Mesothelial cell of epicardium (in vitro differentiated cells): ENCODE measurements around the gene SLC22A12. TPM values are rescaled to one million over a fixed set of nuclear protein-coding genes. Genes with fewer than 3 reads are reported as not detected.
"Not testable (repeated sequence)": the region's sequence is repeated elsewhere in the genome, so short reads cannot be mapped to it uniquely, and the experiment has no call there.

Experiments
- DNase-seq, 2 experiments: peaks; one replicate each; pipeline ENCODE4 v3.0.0; 2021; ENCODE audit warnings: low spot score in 2 of 2; ENCODE audit not compliant: unreplicated experiment in 2 of 2
- H3K27ac Mint-ChIP-seq: 2 replicates; pipeline ENCODE4 v1.8.0; 2021; ENCODE audit warnings: mixed read lengths
- H3K27me3 Mint-ChIP-seq: 2 replicates; pipeline ENCODE4 v1.8.0; 2021; ENCODE audit warnings: low read depth, mixed read lengths
- H3K36me3 Mint-ChIP-seq: 2 replicates; pipeline ENCODE4 v1.8.0; 2021; ENCODE audit warnings: mixed read lengths
- H3K4me1 Mint-ChIP-seq: 2 replicates; pipeline ENCODE4 v1.8.0; 2021; ENCODE audit warnings: mixed read lengths
- H3K4me3 Mint-ChIP-seq: 2 replicates; pipeline ENCODE4 v1.8.0; 2021; ENCODE audit warnings: mild to moderate bottlenecking, moderate library complexity, mixed read lengths
- H3K9me3 Mint-ChIP-seq: 2 replicates; pipeline ENCODE4 v1.8.0; 2021; ENCODE audit warnings: mixed read lengths
- CTCF ChIP-seq: fragments of 200-600 bp; sonication (generic); IDR thresholded peaks from one replicate; pipeline ENCODE4 v1.5.0; 2021; ENCODE audit warnings: antibody characterized with exemption; ENCODE audit not compliant: unreplicated experiment
- total RNA-seq: library from RNA; stranded (reverse); gene quantifications from 3 replicates; pipeline ENCODE4 v1.2.1, GENCODE V29; 2021

Gene SLC22A12
- total RNA-seq, 1 donor from 2014 or later = not detected

- Mint-ChIP-seq H3K9me3 (peaks cover 20% of the 10 kb centered on the region), H3K36me3 (no peaks in the 10 kb centered on the region), H3K4me3 (no peak overlapping the region), H3K4me1 (no peaks in the 10 kb centered on the region), H3K27ac (no peak overlapping the region), H3K27me3 (peaks cover 15% of the 10 kb centered on the region)
- no peak for TF ChIP-seq CTCF
- DNase-seq = no peak
Observed at GRCh38 chr11:64592234-64592615, 1.2 kb downstream of the SLC22A12 start.

GRCh38 chr11:64592656-64593055 is 1.6 kb downstream of the SLC22A12 start:
- H3K4me3 Mint-ChIP-seq = no peak overlapping the region
- no peaks in the 10 kb centered on the region for H3K4me1 Mint-ChIP-seq
- H3K27ac Mint-ChIP-seq = no peak overlapping the region
- DNase-seq = no peak
- TF ChIP-seq CTCF = no peak
- no peaks in the 10 kb centered on the region for H3K36me3 Mint-ChIP-seq
- peaks cover 17% of the 10 kb centered on the region for H3K27me3 Mint-ChIP-seq
- peaks cover 22% of the 10 kb centered on the region for H3K9me3 Mint-ChIP-seq

GRCh38 chr11:64593156-64594105 is 2.4 kb downstream of the SLC22A12 start:
- Mint-ChIP-seq H3K27ac (no peak overlapping the region), H3K36me3 (no peaks in the 10 kb centered on the region), H3K4me1 (no peaks in the 10 kb centered on the region), H3K9me3 (peaks cover 14% of the 10 kb centered on the region), H3K27me3 (peaks cover 9% of the 10 kb centered on the region), H3K4me3 (no peak overlapping the region)
- TF ChIP-seq CTCF = no peak
- no peak for DNase-seq

- no peak overlapping the region for H3K4me3 Mint-ChIP-seq
Observed at GRCh38 chr11:64594159-64594939, 3.3 kb downstream of the SLC22A12 start.

GRCh38 chr11:64595922-64596321 is 4.9 kb downstream of the SLC22A12 start:
- H3K27me3 Mint-ChIP-seq, DNase-seq, H3K9me3 Mint-ChIP-seq, H3K27ac Mint-ChIP-seq, H3K4me3 Mint-ChIP-seq, H3K4me1 Mint-ChIP-seq, H3K36me3 Mint-ChIP-seq: not testable (repeated sequence)

More at GRCh38 chr11:64594159-64594939, 3.3 kb downstream of the SLC22A12 start:
- peaks cover 7% of the 10 kb centered on the region for H3K27me3 Mint-ChIP-seq
- no peak for TF ChIP-seq CTCF
- H3K27ac Mint-ChIP-seq = no peak overlapping the region
- no peak for DNase-seq
- H3K36me3 Mint-ChIP-seq = no peaks in the 10 kb centered on the region
- peaks cover 7% of the 10 kb centered on the region for H3K9me3 Mint-ChIP-seq
- H3K4me1 Mint-ChIP-seq = no peaks in the 10 kb centered on the region

- Mint-ChIP-seq H3K4me1 (no peaks in the 10 kb centered on the region), H3K27ac (no peak overlapping the region), H3K9me3 (peaks cover 5% of the 10 kb centered on the region), H3K36me3 (no peaks in the 10 kb centered on the region), H3K4me3 (no peak overlapping the region), H3K27me3 (peaks cover 4% of the 10 kb centered on the region)
- TF ChIP-seq CTCF = no peak
- no peak for DNase-seq
Observed at GRCh38 chr11:64597671-64598101, 6.7 kb downstream of the SLC22A12 start.
